Liver (tissue), 3 donors: ENCODE data around the gene RALGAPA2.

Source experiments
- CTCF ChIP-seq: fragments of 150-350 bp; IDR thresholded peaks from 2 replicates; pipeline ENCODE4 v1.5.1; 2017; ENCODE audit warnings: improper control_type of control experiment, low read depth, low read length; ENCODE audit not compliant: missing input control
- EGR1 ChIP-seq, 2 donors: IDR thresholded peaks; 2 replicates each; pipeline ENCODE4 v1.6.1; 2016 to 2018; ENCODE audit warnings: antibody characterized with exemption in 2 of 2, low read depth in 2 of 2
- FOXA1 ChIP-seq: IDR thresholded peaks from 2 replicates; pipeline ENCODE4 v1.6.1; 2016; ENCODE audit warnings: antibody characterized with exemption
- GABPA ChIP-seq, 2 donors: IDR thresholded peaks in 1 of 2; conservative IDR thresholded peaks in 1 of 2; 2 replicates each; pipeline ENCODE4 v1.6.1; 2016; ENCODE audit warnings: antibody characterized with exemption in 2 of 2, mild to moderate bottlenecking in 1 of 2, moderate library complexity in 1 of 2
- MAX ChIP-seq: IDR thresholded peaks from 2 replicates; pipeline ENCODE4 v1.6.1; 2016; ENCODE audit warnings: antibody characterized with exemption
- NR2F2 ChIP-seq: IDR thresholded peaks from 2 replicates; pipeline ENCODE4 v1.6.1; 2016; ENCODE audit warnings: antibody characterized with exemption
- TAF1 ChIP-seq: conservative IDR thresholded peaks from 2 replicates; pipeline ENCODE4 v1.6.1; 2016; ENCODE audit warnings: antibody characterized with exemption, mild to moderate bottlenecking
- YY1 ChIP-seq: IDR thresholded peaks from 2 replicates; pipeline ENCODE4 v1.6.1; 2016; ENCODE audit warnings: antibody characterized with exemption, mild to moderate bottlenecking
- donor health status: healthy.
- donor health status: healthy.

- TF ChIP-seq CTCF (no peak), NR2F2 (no peak), YY1 (no peak), FOXA1 (no peak), MAX (no peak), TAF1 (no peak), GABPA (IDR thresholded peaks at IDR 0.05 in 1 of 2, conservative IDR thresholded peaks at IDR 0.05 in 1 of 2) (no peak), EGR1 (IDR thresholded peaks at IDR 0.05; ENCODE audit: low read depth in 2 of 2) (no peak)
These were observed 161.0 kb downstream of the RALGAPA2 start for GRCh38 chr20:20551409-20551808.
